Urinary bladder (tissue), 4 donors: Measurements from ENCODE around the gene CYB5RL. TPM values are rescaled to one million over a fixed set of nuclear protein-coding genes. Genes with fewer than 3 reads are reported as not detected.

Experiments
- DNase-seq: peaks from one replicate; pipeline ENCODE4 v3.0.0-alpha.2; 2015; ENCODE audit errors: extremely low spot score
- H3K27ac ChIP-seq: one replicate; pipeline ENCODE4 v1.5.1; 2013; ENCODE audit warnings: low read depth, mild to moderate bottlenecking, moderate library complexity
- H3K36me3 ChIP-seq: one replicate; pipeline ENCODE4 v1.6.1; 2013; ENCODE audit warnings: mild to moderate bottlenecking, moderate library complexity; ENCODE audit not compliant: insufficient read depth
- H3K4me1 ChIP-seq: one replicate; pipeline ENCODE4 v1.6.1; 2013; ENCODE audit warnings: mild to moderate bottlenecking, moderate library complexity; ENCODE audit not compliant: insufficient read depth
- H3K4me3 ChIP-seq: one replicate; pipeline ENCODE4 v1.5.1; 2013; ENCODE audit warnings: low read depth, low read length
- WGBS: extraction: QIAGEN DNeasy Blood & Tissue Kit; methylation state at CpG from one replicate; pipeline ENCODE4 v1.1.7; 2013; 5-methylcytosine and 5-hydroxymethylcytosine counted together
- polyA plus RNA-seq: library from polyadenylated mRNA; stranded (reverse); fragments of 200-250 nt; gene quantifications from one replicate; pipeline ENCODE4 v1.2.3, GENCODE V29; 2013
- total RNA-seq: library from RNA; depleted of rRNA; stranded (reverse); fragments of >200 nt; gene quantifications from one replicate; pipeline ENCODE4 v1.2.3, GENCODE V29; 2014
- donor health status: healthy with polysubstance abuse.
- donor health status: healthy.

The CYB5RL gene
- total and polyA plus RNA-seq, 2 donors = 3.8 to 6.6 TPM

DNA sequence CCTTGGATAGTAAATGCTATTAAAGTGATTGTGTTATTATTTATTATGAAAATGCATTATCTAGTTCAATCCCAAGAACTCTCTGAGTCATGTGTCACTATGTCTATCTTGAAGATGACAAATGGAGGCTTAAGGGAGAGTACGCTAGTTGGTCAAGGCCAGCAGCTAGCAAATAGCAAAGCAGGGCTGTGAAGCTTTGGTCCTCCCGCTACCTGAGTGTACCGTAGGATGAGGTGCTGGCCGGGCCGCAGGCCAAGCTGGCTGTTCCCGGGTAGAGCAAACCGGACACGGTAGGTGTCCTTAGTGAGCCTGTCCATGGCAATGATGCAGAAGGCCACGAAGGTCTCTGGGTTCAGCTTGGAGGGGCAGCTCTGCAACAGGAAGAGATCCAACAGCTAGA lies 9.3 kb downstream of the CYB5RL start:
- no peak for DNase-seq
- Histone ChIP-seq H3K27ac (no peak overlapping the region), H3K4me1 (no peaks in the 10 kb centered on the region), H3K36me3 (peaks cover 2% of the 10 kb centered on the region), H3K4me3 (no peak overlapping the region)
- WGBS = 94% methylated on average over 9 of the region's 9 CpGs

DNA sequence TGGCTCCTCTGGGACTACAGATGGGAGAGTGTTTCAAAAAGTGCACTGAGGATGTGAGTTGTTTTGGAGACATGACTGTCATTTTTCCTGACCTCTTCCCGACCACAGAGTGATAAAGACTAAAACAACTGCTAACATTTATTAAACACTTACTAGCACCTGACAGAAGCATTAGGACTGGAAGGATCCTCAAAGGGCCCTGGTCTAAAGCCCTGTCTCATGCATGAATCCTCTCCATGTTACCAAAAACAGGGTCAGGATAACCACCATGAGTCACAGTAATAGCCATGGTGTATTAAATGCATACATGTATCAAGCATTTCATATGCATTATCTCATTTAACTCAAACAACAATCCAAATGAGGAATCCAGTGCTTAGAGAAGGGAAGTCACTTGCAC lies 11.5 kb downstream of the CYB5RL start:
- no peak overlapping the region for H3K4me3 ChIP-seq
- no peak overlapping the region for H3K27ac ChIP-seq
- WGBS = 84% methylated on average over 1 of the region's 1 CpG
- no peaks in the 10 kb centered on the region for H3K4me1 ChIP-seq
- no peaks in the 10 kb centered on the region for H3K36me3 ChIP-seq
- no peak for DNase-seq

DNA sequence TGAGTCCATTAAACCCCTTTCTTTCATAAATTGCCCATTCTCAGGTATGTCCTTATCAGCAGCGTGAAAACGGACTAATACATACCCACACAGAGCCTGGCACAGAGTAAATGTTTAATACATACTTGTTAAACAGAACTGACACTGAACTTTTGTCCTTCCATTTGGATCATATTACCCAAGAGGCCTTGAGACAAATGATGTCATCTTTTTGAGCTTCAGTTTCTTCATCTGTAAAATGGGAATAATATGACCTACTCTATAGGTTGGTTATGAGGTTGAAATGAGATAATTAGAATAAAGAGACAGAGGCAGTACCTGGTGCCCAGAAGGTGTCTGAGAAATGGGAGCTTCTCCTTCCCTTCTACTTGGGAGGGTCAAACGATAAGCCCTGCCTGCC lies 13.8 kb downstream of the CYB5RL start:
- Histone ChIP-seq H3K4me3 (no peak overlapping the region), H3K36me3 (no peaks in the 10 kb centered on the region), H3K27ac (no peak overlapping the region), H3K4me1 (no peaks in the 10 kb centered on the region)
- 88% methylated on average over 3 of the region's 3 CpGs for WGBS
- no peak for DNase-seq

DNA sequence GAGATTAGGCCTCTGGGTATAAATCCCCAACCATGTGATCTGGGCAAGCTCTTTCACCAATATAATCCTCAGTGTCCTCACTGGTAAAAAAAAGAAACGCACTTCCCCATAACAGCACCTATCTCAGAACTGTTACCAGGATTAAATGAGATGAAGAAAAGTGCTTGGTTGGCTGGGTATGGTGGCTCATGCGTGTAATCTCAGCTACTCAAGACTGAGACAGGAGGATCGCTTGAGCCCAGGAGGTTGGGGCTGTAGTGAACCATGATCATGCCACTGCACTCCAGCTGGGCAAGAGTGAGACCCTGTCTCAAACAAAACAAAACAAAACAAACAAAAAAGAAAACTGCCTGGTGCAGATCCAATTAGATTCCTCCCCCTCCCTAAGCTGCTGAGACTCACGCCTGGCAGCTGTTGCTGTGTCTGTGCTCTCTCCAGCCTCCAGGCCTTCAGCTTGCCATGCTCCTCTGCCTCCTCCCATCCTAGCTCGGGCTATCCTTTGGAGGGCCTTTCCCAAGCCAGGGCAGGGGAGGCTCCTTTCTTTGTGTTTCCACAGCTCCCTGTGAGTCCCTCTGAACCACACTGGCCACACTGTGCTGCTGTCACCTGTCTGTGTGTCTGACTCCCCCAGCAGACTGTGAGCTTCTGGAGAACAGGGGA lies 19.0 kb downstream of the CYB5RL start:
- H3K4me1 ChIP-seq = no peaks in the 10 kb centered on the region
- DNase-seq = no peak
- no peaks in the 10 kb centered on the region for H3K36me3 ChIP-seq
- H3K4me3 ChIP-seq = no peak overlapping the region
- 85% methylated on average over 5 of the region's 5 CpGs for WGBS
- H3K27ac ChIP-seq = no peak overlapping the region

DNA sequence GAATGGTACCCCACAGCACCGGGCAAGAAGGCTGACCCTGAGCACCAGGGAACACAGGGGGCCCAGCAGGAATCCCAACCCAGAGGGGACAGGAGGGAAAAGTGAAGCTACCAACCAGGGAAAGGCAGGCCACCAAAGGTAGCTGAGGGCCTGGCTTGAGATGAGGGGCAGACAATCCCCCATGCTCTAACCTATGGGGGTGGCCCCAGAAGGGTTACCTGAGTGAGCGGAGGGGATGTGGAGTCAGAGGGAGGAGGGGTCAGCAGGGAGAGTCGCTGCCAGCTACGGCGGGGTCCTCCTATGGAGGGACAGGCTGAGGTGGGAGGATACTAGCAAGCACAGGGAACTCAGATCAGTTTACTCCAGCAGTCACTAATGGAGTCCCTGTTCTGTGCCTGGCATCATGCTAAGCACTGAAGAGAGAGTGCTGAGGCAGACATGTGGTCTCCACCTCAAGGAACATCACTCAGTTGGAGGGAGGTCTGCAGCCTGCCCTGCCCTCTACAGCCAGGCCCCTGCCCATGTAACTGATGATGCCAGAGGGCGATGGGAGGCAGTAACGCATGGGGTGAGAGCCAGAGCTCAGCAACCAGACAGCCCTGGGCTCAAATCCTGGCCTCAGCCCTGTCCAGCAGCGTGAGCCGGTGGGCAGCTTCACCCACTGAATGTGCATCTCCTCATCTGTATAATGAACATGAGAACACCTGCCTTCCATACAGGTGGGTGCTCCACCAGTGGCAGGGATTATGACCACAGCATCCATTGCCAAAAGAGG lies 21.3 kb downstream of the CYB5RL start:
- H3K4me3 ChIP-seq = no peak overlapping the region
- WGBS = 88% methylated on average over 9 of the region's 9 CpGs

DNA sequence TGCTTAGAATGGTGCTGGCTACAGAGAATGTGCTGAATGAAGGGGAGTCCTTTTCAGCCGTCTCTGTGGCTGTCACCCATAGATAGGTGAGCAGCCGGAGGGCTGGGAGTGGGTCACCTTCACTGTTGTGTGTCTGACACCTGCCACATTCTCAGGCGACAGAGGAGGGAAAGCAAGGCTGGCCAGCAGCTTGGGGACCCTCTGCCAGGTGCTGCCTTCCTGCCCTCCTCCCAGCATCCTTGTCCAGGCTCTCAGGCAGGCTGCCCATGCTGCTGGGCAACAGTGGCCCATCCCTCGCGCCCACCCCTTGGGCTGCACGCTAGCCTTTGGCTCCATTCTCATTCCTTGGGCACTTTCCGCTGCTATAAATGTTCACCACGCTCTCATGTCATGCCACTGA lies 22.1 kb downstream of the CYB5RL start:
- H3K36me3 ChIP-seq = no peaks in the 10 kb centered on the region
- no peaks in the 10 kb centered on the region for H3K4me1 ChIP-seq
- WGBS = 96% methylated on average over 8 of the region's 8 CpGs
- H3K4me3 ChIP-seq = no peak overlapping the region
- no peak overlapping the region for H3K27ac ChIP-seq
- no peak for DNase-seq

More for the DNA sequence above, 21.3 kb downstream of the CYB5RL start:
- DNase-seq = no peak
- no peaks in the 10 kb centered on the region for H3K36me3 ChIP-seq
- H3K4me1 ChIP-seq = no peaks in the 10 kb centered on the region
- H3K27ac ChIP-seq = no peak overlapping the region

DNA sequence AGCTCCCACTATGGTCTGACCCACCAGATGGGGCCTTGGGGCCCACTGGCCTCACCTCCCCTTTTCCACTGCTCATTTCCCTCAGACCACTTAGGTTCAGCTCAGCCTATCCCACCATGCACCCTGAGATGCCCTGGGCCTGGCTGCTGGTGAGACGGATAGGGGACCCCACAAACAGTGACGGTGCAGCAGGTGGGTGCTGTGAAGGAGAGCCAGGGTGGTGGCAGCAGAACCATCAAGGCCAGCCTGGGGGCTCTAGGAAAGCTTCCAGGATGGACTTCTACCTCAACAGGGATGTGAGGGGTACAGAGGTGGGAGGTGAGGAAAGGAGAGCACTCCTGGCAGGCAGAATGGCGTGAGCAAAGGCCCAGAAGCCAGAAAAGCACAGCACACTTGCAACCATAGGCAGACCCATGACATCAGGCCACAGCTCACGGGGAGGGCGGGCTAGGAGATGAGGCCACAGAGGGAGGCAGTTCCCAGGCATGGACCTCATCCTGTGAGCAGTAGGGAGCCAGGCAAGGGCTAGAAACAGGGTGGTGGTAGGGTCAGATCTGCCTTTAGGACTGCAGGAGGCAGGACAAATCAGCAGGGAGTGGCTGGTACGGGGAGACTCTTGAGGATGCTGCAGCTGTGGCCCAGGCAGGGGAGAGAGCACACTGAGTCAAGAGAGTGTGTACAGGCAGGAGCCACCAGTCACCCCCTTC lies 23.1 kb downstream of the CYB5RL start:
- H3K27ac ChIP-seq = no peak overlapping the region
- H3K4me1 ChIP-seq = no peaks in the 10 kb centered on the region
- WGBS = 91% methylated on average over 6 of the region's 6 CpGs
- DNase-seq = no peak
- H3K4me3 ChIP-seq = no peak overlapping the region
- H3K36me3 ChIP-seq = no peaks in the 10 kb centered on the region

DNA sequence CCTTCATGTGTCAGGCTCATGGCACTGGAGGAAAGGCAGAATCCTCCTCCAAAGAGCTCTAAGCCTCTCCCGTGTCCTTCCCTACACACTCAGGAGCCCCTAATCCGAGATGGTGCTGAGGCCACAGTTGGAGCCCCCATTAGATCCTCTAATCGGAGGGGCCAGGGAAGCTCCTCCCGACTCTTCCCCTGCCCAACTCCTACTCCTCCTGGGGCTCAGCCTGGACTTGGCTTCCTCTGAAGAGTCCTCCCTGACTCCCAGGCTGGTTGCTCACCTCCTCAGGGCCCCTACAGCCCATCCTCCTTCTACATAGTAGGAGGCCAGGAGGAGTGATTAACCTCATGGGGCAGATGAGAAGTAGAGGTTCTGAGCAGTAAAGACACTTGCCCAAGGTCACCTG lies 25.7 kb downstream of the CYB5RL start:
- Histone ChIP-seq H3K36me3 (no peaks in the 10 kb centered on the region), H3K4me3 (no peak overlapping the region), H3K27ac (no peak overlapping the region), H3K4me1 (no peaks in the 10 kb centered on the region)
- whole genome bisulfite sequencing = 95% methylated on average over 4 of the region's 4 CpGs
- no peak for DNase-seq

DNA sequence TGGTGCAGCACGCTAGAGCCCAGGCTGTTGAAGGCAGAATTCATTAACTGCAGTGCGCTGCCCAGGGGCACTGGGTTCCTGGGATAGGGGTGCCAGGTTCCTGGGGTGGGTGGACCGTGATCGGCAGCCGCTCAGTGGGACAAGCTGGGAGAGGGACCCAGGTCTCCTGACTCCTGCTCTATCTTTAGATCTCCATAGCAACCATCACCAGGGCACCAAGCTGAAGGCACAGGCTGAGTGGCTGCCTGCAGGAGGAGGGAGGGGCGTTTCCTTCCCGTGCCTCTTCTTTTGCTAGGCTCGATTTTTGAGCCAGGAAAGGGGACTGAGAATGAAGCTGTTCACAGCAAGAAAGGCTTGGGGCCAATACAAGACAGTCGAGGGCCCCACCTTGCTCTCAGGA lies 26.1 kb downstream of the CYB5RL start:
- no peak overlapping the region for H3K27ac ChIP-seq
- H3K4me3 ChIP-seq = no peak overlapping the region
- H3K36me3 ChIP-seq = no peaks in the 10 kb centered on the region
- 75% methylated on average over 9 of the region's 9 CpGs for WGBS
- no peak for DNase-seq
- H3K4me1 ChIP-seq = no peaks in the 10 kb centered on the region

DNA sequence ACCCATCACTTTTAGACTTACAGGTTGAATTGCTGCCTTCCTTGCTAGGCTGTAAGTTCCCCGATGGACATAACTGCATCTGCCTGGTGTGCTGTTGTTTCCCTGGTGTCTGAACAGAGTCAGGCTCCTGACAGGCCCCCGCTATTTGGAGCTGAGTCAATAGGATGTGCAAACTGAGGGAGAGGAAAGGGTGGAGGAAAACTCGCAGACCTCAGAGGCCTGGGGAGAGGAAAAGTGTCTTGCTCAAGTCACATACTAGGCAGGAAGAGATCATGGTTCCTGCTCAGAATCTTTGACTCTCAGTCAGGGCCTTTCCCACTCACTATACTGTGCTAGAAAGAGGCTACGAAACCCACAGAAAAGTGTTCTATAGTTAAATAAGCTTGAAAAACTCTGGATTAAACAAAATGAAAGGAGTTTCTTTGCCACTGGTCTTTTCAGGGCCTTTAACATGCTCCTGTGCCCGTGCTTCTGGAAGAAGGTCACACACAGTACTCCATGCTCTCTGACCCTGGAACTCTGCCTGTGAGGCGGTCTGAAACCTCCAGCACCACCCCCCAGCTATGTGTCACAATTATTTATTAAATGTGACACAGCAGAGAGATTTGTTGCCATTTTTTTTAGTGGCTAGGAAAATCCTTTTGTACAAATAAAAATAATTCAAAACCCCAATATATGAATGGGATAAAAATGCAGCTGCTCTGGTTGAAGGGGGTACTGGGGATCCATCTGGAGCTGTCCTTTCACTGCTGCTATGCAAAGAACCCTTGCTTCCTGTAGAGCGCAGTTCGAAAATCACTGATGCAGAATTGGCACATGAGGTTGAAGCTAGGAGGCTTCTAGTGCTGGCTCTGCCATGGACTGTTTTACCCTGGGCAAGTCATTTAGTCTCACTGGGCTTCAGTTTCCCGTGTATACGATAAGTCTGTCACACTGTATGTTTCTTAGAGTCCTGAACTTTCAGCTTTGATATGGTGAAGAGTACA lies 26.9 kb downstream of the CYB5RL start:
- 79% methylated on average over 10 of the region's 10 CpGs for WGBS
- no peak for DNase-seq
- no peaks in the 10 kb centered on the region for H3K4me1 ChIP-seq

DNA sequence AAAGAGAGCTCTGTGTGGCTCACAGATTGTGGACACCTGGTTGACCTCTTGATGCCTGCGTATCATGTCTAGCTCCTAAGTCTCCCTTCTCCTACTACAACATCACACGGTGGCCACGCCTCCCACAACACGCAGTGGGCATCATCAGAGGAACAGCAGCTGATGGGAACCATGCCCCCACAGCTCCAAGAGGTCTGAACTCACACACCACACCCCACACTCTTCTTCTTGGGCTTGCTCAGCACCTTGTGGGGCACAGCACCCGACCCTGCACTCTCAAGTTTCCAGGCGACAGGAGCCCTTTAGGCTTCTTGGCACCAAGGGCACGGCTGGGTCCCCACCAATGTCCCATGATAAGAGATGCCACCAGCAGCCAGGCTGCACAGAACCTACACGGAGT lies 28.2 kb downstream of the CYB5RL start:
- 90% methylated on average over 8 of the region's 8 CpGs for WGBS
- H3K27ac ChIP-seq = no peak overlapping the region
- no peaks in the 10 kb centered on the region for H3K4me1 ChIP-seq

More for the DNA sequence above, 26.9 kb downstream of the CYB5RL start:
- no peak overlapping the region for H3K27ac ChIP-seq
- H3K36me3 ChIP-seq = no peaks in the 10 kb centered on the region
- no peak overlapping the region for H3K4me3 ChIP-seq

DNA sequence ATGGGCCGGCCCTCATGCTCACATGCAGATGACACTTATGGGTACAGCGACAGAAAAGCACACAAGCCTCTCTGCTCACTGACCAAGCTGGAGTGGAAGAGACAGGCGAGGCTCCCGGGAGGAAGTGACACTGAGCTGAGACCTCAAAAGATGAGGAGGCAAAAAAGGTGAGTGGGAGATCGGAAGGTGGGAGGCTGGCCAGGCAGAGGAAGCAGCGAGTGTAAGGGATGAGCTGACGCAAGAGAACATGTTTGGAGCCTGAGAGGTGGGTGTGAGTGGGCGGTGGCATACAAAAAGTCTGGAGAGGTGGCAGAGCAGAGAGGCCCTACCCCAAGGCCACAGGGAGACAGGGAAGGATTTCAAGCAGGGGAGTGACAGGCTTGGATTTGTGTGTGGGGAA lies 28.8 kb downstream of the CYB5RL start:
- Histone ChIP-seq H3K36me3 (no peaks in the 10 kb centered on the region), H3K4me3 (no peak overlapping the region), H3K4me1 (no peaks in the 10 kb centered on the region), H3K27ac (no peak overlapping the region)
- 84% methylated on average over 8 of the region's 8 CpGs for WGBS
- DNase-seq = no peak

More for the DNA sequence above, 28.2 kb downstream of the CYB5RL start:
- DNase-seq = no peak
- no peak overlapping the region for H3K4me3 ChIP-seq
- H3K36me3 ChIP-seq = no peaks in the 10 kb centered on the region

DNA sequence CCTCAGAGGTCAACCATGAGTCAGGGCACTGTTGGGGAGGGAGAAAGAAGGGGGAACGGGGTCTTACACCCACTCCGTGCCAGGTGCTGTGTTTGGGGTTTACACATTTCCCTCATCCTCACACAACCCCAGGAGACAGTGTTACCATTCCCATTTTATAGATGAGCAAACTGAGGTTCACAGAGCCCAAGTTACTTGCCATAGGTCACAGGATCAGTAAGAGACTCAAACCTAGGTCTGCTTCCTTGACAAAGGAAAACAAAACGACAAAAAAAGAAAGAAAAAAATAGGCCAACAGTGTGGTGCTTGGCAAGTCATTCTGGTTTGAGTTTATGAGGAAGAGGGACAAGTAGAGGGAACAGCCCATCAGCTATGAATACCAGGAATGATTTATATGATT lies 30.8 kb downstream of the CYB5RL start:
- Histone ChIP-seq H3K4me3 (no peak overlapping the region), H3K36me3 (no peaks in the 10 kb centered on the region)
- WGBS = 77% methylated on average over 3 of the region's 3 CpGs

More for the DNA sequence above, 30.8 kb downstream of the CYB5RL start:
- no peaks in the 10 kb centered on the region for H3K4me1 ChIP-seq
- no peak overlapping the region for H3K27ac ChIP-seq
- DNase-seq = no peak
